PC-9 (cell line): Measurements from ENCODE around the gene EPB42. TPM values are rescaled to one million over a fixed set of nuclear protein-coding genes. Genes with fewer than 3 reads are reported as not detected.

Experiments used
- BruUV-seq: library from RNA; stranded (reverse); fragments of 400-500 nt; replicated peaks from 2 replicates; lab custom pipeline; 2021; lab: Mats Ljungman, UMichigan
- CTCF ChIA-PET: fragments of 300-600 bp; sonication (Branson Sonifier 250); formaldehyde crosslinking; loops from one replicate; lab custom pipeline; 2022; ENCODE audit warnings: antibody characterized with exemption; lab: Charles Lee
- POLR2A ChIA-PET: fragments of 300-600 bp; sonication (Branson Sonifier 250); formaldehyde crosslinking; loops from one replicate; lab custom pipeline; 2022; ENCODE audit warnings: antibody characterized with exemption; ENCODE audit not compliant: unreplicated experiment; lab: Charles Lee
- DNase-seq, 2 experiments: peaks; one replicate each; pipeline versions ENCODE4 v3.0.0 to v3.0.0-alpha.2; 2015 to 2022; ENCODE audit warnings: mixed read lengths in 1 of 2
- H2AFZ ChIP-seq: fragments of 200-600 bp; sonication (generic); 2 replicates; pipeline ENCODE4 v1.8.1; 2017; ENCODE audit warnings: antibody characterized with exemption
- H3F3A ChIP-seq: fragments of 200-600 bp; sonication (generic); 2 replicates; pipeline ENCODE4 v1.8.1; 2017; ENCODE audit warnings: antibody characterized with exemption, mild to moderate bottlenecking, low read depth; ENCODE audit not compliant: insufficient read depth
- H3K27ac ChIP-seq: fragments of 200-600 bp; sonication (generic); 2 replicates; pipeline ENCODE4 v1.6.1; 2016; ENCODE audit warnings: mixed run types
- H3K27me3 ChIP-seq: fragments of 200-600 bp; sonication (generic); 2 replicates; pipeline ENCODE4 v1.6.1; 2016; ENCODE audit warnings: low read depth, mixed run types; ENCODE audit not compliant: insufficient read depth
- H3K36me3 ChIP-seq: fragments of 200-600 bp; sonication (generic); 2 replicates; pipeline ENCODE4 v1.6.1; 2016; ENCODE audit warnings: low read depth, mixed run types
- H3K4me1 ChIP-seq: fragments of 200-600 bp; sonication (generic); replicated peaks from 2 replicates; pipeline ENCODE4 v1.6.1; 2016; ENCODE audit warnings: mixed run types; ENCODE audit not compliant: insufficient read depth
- H3K4me2 ChIP-seq: fragments of 200-600 bp; sonication (generic); 2 replicates; pipeline ENCODE4 v1.6.1; 2017; ENCODE audit warnings: mixed run types
- H3K4me3 ChIP-seq: fragments of 200-600 bp; sonication (generic); 2 replicates; pipeline ENCODE4 v1.6.1; 2016; ENCODE audit warnings: mixed run types
- H3K79me2 ChIP-seq: fragments of 200-600 bp; sonication (generic); 2 replicates; pipeline ENCODE4 v1.6.1; 2017; ENCODE audit warnings: low read depth, mixed run types
- H3K9me2 ChIP-seq: fragments of 200-600 bp; sonication (generic); 2 replicates; pipeline ENCODE4 v1.8.1; 2017; ENCODE audit warnings: mild to moderate bottlenecking; ENCODE audit not compliant: insufficient read depth
- H3K9me3 ChIP-seq: fragments of 200-600 bp; sonication (generic); 2 replicates; pipeline ENCODE4 v1.8.1; 2016; ENCODE audit warnings: low read depth; ENCODE audit not compliant: insufficient read depth
- H4K20me1 ChIP-seq: fragments of 200-600 bp; sonication (generic); 2 replicates; pipeline ENCODE4 v1.8.1; 2017; ENCODE audit not compliant: insufficient read depth
- EZH2 ChIP-seq: fragments of 200-600 bp; sonication (generic); IDR thresholded peaks from 2 replicates; pipeline ENCODE4 v1.8.0; 2017; ENCODE audit warnings: antibody characterized with exemption, low read depth
- intact Hi-C: fragments of 100-400 bp; cut with micrococcal nuclease; formaldehyde crosslinking; loops from one replicate; pipeline ENCODE4 v1.10.0; 2022; ENCODE audit not compliant: unreplicated experiment
- total RNA-seq: library from RNA; stranded (reverse); gene quantifications from 2 replicates; pipeline ENCODE4 v1.2.3, GENCODE V29; 2021
- TF ChIP-seq, protein P1 (sequence below): fragments of 200-600 bp; sonication (generic); conservative IDR thresholded peaks from 2 replicates; pipeline ENCODE4 v1.6.1; 2017; ENCODE audit warnings: mixed run types, antibody characterized with exemption, mild to moderate bottlenecking, moderate library complexity

The EPB42 gene
- total RNA-seq, 1 experiment from 2014 or later: not detected

DNA sequence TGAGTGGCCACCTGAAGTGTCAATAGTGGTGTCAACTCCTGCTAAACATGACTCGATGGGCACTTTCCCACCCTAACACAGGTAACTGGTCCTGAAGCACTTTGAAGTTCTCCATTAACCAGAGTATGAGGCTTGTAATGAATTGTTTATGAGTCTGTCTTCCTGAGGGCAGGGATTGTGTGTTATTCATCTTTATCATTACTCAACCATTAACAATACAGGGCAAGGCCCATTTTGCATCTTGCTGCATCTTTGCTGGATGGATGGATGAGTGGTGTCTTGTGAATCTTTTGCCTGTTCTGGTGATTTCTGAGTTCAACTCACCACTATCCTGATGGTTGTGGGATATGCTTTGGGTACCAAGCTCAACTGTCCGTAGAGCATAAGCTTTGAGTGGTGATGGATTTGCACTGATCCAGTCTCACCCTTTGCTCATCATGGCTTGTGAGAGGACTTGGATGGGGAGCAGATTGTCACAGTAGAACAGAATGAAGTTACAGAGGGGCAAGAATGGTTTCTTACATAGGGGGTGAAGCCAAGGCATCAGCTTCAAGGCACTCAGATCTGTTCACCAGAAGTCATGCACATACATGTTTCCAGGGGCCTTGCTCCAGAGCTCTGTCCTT lies 22.3 kb upstream of the EPB42 start:
- CTCF ChIA-PET: no interaction called here
- H3K4me1 ChIP-seq: peaks cover 49% of the 10 kb centered on the region

GRCh38 chr15:43242616-43243015 lies 21.8 kb upstream of the EPB42 start:
- H3K27ac ChIP-seq: peak overlapping the region; percentile 93
- no peak overlapping the region for H2AFZ ChIP-seq
- H3K79me2 ChIP-seq: no peaks in the 10 kb centered on the region
- H3K4me1 ChIP-seq: peaks cover 44% of the 10 kb centered on the region
- no peaks in the 10 kb centered on the region for H3K36me3 ChIP-seq
- H3K9me3 ChIP-seq: no peaks in the 10 kb centered on the region
- H3F3A ChIP-seq: peaks cover 19% of the 10 kb centered on the region; the same call in 1 of the 2 replicates
- CTCF ChIA-PET: no interaction called here
- no peak for TF ChIP-seq EZH2
- TF ChIP-seq, protein P1, sequence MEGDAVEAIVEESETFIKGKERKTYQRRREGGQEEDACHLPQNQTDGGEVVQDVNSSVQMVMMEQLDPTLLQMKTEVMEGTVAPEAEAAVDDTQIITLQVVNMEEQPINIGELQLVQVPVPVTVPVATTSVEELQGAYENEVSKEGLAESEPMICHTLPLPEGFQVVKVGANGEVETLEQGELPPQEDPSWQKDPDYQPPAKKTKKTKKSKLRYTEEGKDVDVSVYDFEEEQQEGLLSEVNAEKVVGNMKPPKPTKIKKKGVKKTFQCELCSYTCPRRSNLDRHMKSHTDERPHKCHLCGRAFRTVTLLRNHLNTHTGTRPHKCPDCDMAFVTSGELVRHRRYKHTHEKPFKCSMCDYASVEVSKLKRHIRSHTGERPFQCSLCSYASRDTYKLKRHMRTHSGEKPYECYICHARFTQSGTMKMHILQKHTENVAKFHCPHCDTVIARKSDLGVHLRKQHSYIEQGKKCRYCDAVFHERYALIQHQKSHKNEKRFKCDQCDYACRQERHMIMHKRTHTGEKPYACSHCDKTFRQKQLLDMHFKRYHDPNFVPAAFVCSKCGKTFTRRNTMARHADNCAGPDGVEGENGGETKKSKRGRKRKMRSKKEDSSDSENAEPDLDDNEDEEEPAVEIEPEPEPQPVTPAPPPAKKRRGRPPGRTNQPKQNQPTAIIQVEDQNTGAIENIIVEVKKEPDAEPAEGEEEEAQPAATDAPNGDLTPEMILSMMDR: no peak
- no peaks in the 10 kb centered on the region for H3K27me3 ChIP-seq
- H4K20me1 ChIP-seq: no peaks in the 10 kb centered on the region
- intact Hi-C loops: no loop called here
- no peaks in the 10 kb centered on the region for H3K9me2 ChIP-seq
- POLR2A ChIA-PET: no interaction called here
- no peak overlapping the region for H3K4me3 ChIP-seq
- peak overlapping the region; percentile 38 for H3K4me2 ChIP-seq
- no peak for DNase-seq
- BruUV-seq: no TSS peak

More for the DNA sequence above, 22.3 kb upstream of the EPB42 start:
- Histone ChIP-seq H2AFZ (no peak overlapping the region), H3K9me2 (no peaks in the 10 kb centered on the region), H3K27ac (peak overlapping the region; percentile 93), H3K4me2 (peak overlapping the region; percentile 59), H3K36me3 (no peaks in the 10 kb centered on the region), H3K79me2 (no peaks in the 10 kb centered on the region), H3K9me3 (no peaks in the 10 kb centered on the region), H3K4me3 (no peak overlapping the region), H4K20me1 (no peaks in the 10 kb centered on the region), H3K27me3 (no peaks in the 10 kb centered on the region), H3F3A (peaks cover 20% of the 10 kb centered on the region; the same call in 1 of the 2 replicates)
- POLR2A ChIA-PET: no interaction called here
- TF ChIP-seq EZH2: no peak
- TF ChIP-seq, protein P1: no peak
- no peak for DNase-seq
- intact Hi-C loops: no loop called here
- no TSS peak for BruUV-seq

GRCh38 chr15:43241100-43241499 lies 20.3 kb upstream of the EPB42 start:
- ChIA-PET POLR2A (no interaction called here), CTCF (no interaction called here)
- no peak for DNase-seq
- no peaks in the 10 kb centered on the region for H3K27me3 ChIP-seq
- no peaks in the 10 kb centered on the region for H3K79me2 ChIP-seq
- intact Hi-C loops: no loop called here
- H3K4me2 ChIP-seq: no peak overlapping the region
- no peak overlapping the region for H3K4me3 ChIP-seq
- H3K9me3 ChIP-seq: no peaks in the 10 kb centered on the region
- BruUV-seq: no TSS peak
- H4K20me1 ChIP-seq: no peaks in the 10 kb centered on the region
- H3K36me3 ChIP-seq: no peaks in the 10 kb centered on the region
- peaks cover 37% of the 10 kb centered on the region for H3K4me1 ChIP-seq
- H3F3A ChIP-seq: peaks cover 19% of the 10 kb centered on the region; the same call in 1 of the 2 replicates
- H3K27ac ChIP-seq: no peak overlapping the region
- TF ChIP-seq, protein P1: no peak
- no peak for TF ChIP-seq EZH2
- no peak overlapping the region for H2AFZ ChIP-seq
- H3K9me2 ChIP-seq: no peaks in the 10 kb centered on the region
